HL-60 (cell line): Measurements from ENCODE around the gene RCAN1.
"Not testable (repeated sequence)": the region's sequence is repeated elsewhere in the genome, so short reads cannot be mapped to it uniquely, and the experiment has no call there.

Experiments
- DNase-seq, 2 experiments: peaks; one replicate each; pipeline ENCODE4 v3.0.0-alpha.2; 2010 to 2020; ENCODE audit warnings: low read depth in 1 of 2, low spot score in 1 of 2
- H3K27ac ChIP-seq: fragments of 250-450 bp; sonication (Bioruptor Pico); replicated peaks from 2 replicates; pipeline ENCODE4 v1.5.1; 2020; ENCODE audit warnings: mild to moderate bottlenecking, moderate library complexity
- H3K27me3 ChIP-seq: fragments of 250-450 bp; sonication (Bioruptor Pico); 2 replicates; pipeline ENCODE4 v1.5.1; 2021; ENCODE audit warnings: mild to moderate bottlenecking, moderate library complexity; ENCODE audit not compliant: insufficient read depth, poor library complexity, severe bottlenecking
- H3K4me3 ChIP-seq: replicated peaks from 2 replicates; pipeline ENCODE4 v1.5.1; 2011; ENCODE audit warnings: mild to moderate bottlenecking, control low read depth, low read length; ENCODE audit not compliant: insufficient read depth
- GABPA ChIP-seq: IDR thresholded peaks from 2 replicates; pipeline ENCODE4 v1.6.1; 2012; ENCODE audit warnings: low read depth
- POLR2AphosphoS5 ChIP-seq: IDR thresholded peaks from 2 replicates; pipeline ENCODE4 v1.6.1; 2012; ENCODE audit warnings: low read depth
- SPI1 ChIP-seq: IDR thresholded peaks from 2 replicates; pipeline ENCODE4 v1.6.1; 2012; ENCODE audit warnings: low read depth, mild to moderate bottlenecking, borderline replicate concordance
- TF ChIP-seq, protein P1 (sequence below): IDR thresholded peaks from 2 replicates; pipeline ENCODE4 v1.6.1; 2012; ENCODE audit warnings: low read depth; ENCODE audit not compliant: insufficient replicate concordance
- TF ChIP-seq, protein P2 (sequence below): IDR thresholded peaks from one replicate; pipeline ENCODE4 v1.5.1; 2011; ENCODE audit warnings: low read length, control low read depth, inconsistent platforms; ENCODE audit not compliant: insufficient read depth

Gene RCAN1

GRCh38 chr21:34570313-34570712, 44.6 kb downstream of the RCAN1 start:
- TF ChIP-seq POLR2AphosphoS5 (no peak), SPI1 (no peak), GABPA (no peak)
- TF ChIP-seq, protein P1, sequence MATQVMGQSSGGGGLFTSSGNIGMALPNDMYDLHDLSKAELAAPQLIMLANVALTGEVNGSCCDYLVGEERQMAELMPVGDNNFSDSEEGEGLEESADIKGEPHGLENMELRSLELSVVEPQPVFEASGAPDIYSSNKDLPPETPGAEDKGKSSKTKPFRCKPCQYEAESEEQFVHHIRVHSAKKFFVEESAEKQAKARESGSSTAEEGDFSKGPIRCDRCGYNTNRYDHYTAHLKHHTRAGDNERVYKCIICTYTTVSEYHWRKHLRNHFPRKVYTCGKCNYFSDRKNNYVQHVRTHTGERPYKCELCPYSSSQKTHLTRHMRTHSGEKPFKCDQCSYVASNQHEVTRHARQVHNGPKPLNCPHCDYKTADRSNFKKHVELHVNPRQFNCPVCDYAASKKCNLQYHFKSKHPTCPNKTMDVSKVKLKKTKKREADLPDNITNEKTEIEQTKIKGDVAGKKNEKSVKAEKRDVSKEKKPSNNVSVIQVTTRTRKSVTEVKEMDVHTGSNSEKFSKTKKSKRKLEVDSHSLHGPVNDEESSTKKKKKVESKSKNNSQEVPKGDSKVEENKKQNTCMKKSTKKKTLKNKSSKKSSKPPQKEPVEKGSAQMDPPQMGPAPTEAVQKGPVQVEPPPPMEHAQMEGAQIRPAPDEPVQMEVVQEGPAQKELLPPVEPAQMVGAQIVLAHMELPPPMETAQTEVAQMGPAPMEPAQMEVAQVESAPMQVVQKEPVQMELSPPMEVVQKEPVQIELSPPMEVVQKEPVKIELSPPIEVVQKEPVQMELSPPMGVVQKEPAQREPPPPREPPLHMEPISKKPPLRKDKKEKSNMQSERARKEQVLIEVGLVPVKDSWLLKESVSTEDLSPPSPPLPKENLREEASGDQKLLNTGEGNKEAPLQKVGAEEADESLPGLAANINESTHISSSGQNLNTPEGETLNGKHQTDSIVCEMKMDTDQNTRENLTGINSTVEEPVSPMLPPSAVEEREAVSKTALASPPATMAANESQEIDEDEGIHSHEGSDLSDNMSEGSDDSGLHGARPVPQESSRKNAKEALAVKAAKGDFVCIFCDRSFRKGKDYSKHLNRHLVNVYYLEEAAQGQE, result no peak
- TF ChIP-seq, protein P2, sequence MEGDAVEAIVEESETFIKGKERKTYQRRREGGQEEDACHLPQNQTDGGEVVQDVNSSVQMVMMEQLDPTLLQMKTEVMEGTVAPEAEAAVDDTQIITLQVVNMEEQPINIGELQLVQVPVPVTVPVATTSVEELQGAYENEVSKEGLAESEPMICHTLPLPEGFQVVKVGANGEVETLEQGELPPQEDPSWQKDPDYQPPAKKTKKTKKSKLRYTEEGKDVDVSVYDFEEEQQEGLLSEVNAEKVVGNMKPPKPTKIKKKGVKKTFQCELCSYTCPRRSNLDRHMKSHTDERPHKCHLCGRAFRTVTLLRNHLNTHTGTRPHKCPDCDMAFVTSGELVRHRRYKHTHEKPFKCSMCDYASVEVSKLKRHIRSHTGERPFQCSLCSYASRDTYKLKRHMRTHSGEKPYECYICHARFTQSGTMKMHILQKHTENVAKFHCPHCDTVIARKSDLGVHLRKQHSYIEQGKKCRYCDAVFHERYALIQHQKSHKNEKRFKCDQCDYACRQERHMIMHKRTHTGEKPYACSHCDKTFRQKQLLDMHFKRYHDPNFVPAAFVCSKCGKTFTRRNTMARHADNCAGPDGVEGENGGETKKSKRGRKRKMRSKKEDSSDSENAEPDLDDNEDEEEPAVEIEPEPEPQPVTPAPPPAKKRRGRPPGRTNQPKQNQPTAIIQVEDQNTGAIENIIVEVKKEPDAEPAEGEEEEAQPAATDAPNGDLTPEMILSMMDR, result no peak
- H3K4me3 ChIP-seq, result no peak overlapping the region
- no peak overlapping the region for H3K27ac ChIP-seq
- H3K27me3 ChIP-seq, result no peaks in the 10 kb centered on the region
- DNase-seq, result no peak

- no peaks in the 10 kb centered on the region for H3K27me3 ChIP-seq
- TF ChIP-seq, protein P2, result no peak
- TF ChIP-seq POLR2AphosphoS5 (no peak), SPI1 (no peak), GABPA (no peak)
- TF ChIP-seq, protein P1, result no peak
- no peak for DNase-seq
- H3K4me3 ChIP-seq, result no peak overlapping the region
- no peak overlapping the region for H3K27ac ChIP-seq
Measured at GRCh38 chr21:34569381-34569979, 45.4 kb downstream of the RCAN1 start.

DNA sequence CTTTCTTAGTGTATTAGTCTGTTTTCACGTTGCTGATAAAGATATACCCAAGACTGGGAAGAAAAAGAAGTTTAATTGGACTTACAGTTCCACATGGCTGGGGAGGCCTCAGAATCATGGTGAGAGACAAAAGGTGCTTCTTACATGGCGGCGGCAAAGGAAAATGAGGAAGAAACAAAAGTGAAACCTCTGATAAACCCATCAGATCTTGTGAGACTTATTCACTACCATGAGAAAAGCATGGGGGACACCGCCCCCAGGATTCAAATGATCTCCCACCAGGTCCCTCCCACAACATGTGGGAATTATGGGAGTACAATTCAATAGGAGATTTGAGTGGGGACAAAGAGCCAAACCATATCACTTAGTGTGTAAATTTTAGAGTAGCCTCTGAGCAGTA, 46.1 kb downstream of the RCAN1 start:
- H3K27me3 ChIP-seq, H3K4me3 ChIP-seq, H3K27ac ChIP-seq, DNase-seq: not testable (repeated sequence)

GRCh38 chr21:34567604-34568155, 47.2 kb downstream of the RCAN1 start:
- no peak overlapping the region for H3K27ac ChIP-seq
- no peak for DNase-seq
- H3K27me3 ChIP-seq, result no peaks in the 10 kb centered on the region
- TF ChIP-seq, protein P1, result no peak
- TF ChIP-seq, protein P2, result no peak
- no peak for TF ChIP-seq POLR2AphosphoS5
- TF ChIP-seq SPI1, result no peak
- no peak for TF ChIP-seq GABPA
- H3K4me3 ChIP-seq, result no peak overlapping the region
